ENCODE measurements around the gene TMEM138.

- TF ChIP-seq CTCF (IDR thresholded peaks at IDR 0.05) (no peak), EZH2 (IDR thresholded peaks at IDR 0.05) (no peak), EZH2phosphoT487 (IDR thresholded peaks at IDR 0.05) (no peak)
These were observed 30.5 kb upstream of the TMEM138 start for GRCh38 chr11:61331651-61332050.
